GM18951 (cell line): Measurements from ENCODE around the gene PPP4C.
A peak's percentile ranks its signal among the peaks of the same experiment; 100 is the strongest.

Experiments used
- POLR2A ChIP-seq: IDR thresholded peaks from 4 replicates; pipeline ENCODE4 v1.6.1; 2011; ENCODE audit warnings: mild to moderate bottlenecking; ENCODE audit not compliant: insufficient read length, insufficient read depth; ENCODE audit errors: extremely low read depth
- in situ Hi-C: fragments of 300-500 bp; cut with MboI; formaldehyde crosslinking; loops from one replicate; pipeline ENCODE4 v1.12.0; 2022; ENCODE audit warnings: low sequenced_read_pairs, mixed read lengths, inconsistent platforms; ENCODE audit not compliant: unreplicated experiment

PPP4C gene

DNA sequence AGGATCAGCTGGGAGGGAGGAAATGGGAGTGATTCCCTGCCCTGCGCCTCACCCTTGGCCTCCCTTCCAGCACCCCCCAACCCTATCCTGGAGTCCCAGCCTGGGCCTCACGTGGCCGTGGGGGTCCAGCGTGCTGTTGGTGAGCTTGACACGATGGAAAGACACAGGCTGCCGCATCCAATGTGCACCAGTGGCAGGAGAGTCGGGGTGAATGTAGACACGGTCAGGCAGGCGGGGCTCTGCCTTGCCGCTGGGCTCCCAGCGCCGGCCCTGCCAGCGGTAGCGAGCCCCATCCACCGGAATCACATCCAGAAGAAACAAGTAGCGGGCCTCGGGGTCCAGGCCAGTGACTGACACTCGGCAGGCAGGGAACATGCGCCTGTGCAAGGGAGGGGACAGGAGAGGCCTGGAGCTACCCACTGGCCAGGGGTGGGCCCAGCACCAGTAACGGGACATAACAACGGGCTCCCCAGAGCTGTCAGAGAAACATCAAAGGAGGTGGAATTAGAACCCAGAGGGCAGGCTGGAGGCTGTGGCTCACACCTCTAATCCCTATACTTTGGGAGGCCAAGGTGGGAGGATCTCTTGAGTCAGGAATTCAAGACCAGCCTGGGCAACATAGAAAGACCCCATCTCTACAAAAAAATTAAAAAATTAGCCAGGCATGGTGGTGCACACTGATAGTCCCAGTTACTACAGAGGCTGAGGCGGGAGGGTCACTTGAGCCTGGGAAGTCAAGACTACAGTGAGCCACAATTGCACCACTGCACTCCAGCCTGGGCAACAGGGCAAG is 13.2 kb downstream of the PPP4C start:
- no peak for TF ChIP-seq POLR2A
- in situ Hi-C loops, result no loop called here

DNA sequence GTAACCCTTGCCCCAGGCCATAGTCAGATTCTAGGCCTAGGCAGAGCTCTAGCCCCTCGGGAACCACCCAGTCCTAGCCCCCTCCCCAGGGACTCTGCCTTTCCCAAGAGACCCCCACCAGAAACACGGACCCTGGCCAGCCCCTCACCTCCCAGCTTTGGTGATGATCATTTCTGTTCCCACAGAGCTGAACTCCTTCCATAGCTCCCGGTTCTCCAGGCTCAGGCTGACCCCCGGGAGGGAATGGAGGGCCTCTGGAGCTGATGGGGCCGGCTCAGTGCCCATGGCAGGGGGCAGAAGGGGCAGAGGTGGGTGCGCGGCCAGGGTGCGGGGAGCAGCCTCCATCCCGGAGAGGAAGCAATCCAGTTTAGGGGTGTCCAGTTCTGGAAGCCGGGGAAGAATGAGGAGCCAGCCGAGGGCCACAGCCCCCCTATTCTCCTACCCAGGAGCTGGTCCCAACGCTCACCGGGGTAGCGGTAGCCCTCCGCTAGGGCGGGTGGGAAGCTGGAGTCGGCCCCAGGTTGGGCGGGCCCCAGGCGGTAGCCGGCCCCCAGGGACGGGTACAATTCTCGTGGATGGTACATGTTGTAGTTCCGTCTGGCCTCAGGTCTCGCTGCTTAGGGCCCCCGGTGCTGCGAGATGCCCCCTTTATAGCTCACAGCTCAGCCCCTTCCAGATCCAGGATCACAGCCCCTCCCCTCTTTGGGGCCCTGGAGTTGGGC is 15.0 kb downstream of the PPP4C start:
- in situ Hi-C loops, result no loop called here

DNA sequence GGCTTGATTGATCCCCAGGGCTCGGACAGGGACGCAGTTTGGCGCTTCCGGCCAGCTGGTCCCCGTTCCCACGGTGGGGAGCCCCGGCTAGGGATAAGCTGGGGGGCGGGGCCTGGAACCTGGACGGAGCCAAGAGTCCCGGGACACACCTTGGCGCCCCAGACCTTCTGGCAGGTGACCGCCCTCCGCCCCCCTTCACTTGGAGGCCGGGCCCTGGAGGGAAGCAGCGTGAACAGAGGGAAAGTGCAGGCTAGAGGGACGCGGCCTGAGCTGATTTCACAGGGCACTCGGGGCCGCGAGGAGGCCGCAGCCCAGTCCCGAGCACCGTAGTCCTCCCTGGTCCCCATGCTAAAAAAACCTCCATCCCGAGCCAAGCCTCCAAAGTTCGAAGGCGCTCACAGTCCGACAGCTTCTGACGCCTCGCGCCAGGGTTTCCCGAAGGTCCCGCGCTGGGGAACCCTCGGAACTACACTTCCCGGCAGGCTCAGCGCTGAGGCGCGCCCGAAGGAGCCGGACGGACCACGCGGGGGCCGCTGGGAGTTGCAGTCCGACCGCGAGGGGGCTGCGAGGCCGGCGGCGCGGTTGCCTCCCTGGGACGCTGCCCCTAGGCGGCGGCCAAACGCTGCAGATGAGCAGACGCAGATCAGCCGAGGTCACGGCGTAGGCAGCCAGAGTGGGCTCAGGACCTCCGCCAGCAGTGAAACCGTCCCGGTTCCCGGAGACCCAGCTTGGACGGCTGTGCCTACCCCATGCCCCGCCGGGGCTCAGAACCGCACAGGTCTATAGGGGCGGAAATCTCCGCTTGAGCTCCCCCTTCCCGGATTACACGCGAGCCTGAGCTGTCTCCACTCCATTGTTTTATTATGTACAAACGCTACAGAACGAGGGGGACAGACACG is 15.9 kb downstream of the PPP4C start, which contains the start of gene TBX6:
TSS of gene TBX6 (minus strand) at position 451 of the 899 bp plus-strand sequence. CDS start 731 bp downstream, outside the sequence.
- in situ Hi-C loops, result no loop called here

More for the DNA sequence above, 15.0 kb downstream of the PPP4C start:
- TF ChIP-seq POLR2A, result no peak

DNA sequence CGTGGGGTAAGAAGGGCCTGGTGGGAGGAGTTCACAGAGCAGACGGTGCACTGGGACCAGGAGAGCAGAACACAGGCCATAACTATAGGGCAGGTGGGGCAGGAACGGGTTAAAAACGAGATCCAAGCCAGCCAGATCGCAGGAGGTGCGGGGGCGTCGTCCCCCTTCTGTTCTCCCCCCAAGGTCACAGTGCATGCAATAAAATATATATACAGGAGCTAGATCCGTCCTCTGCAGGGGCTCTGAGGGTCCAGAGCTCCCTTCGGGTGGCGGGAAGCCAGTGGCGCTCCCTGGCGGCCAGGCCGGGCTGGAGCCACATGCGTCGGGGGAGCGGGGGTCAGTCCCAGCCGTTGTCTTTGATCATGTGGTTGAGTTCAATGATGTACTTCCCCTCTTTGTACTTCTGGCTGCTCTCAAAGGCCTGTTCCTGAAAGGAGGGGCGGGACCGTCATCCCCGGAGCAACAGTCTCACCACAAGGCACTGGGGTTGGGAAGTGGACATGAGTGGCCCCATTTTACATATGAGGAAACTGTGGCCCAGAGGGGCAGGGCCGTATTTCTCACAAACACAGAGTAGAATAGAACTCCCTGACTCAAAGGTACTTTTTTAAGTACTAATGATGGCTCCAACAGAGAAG is 16.7 kb downstream of the PPP4C start:
- no peak for TF ChIP-seq POLR2A
- in situ Hi-C loops, result no loop called here

More for the DNA sequence above, 15.9 kb downstream of the PPP4C start, which contains the start of gene TBX6:
- peak; percentile 66 for TF ChIP-seq POLR2A

DNA sequence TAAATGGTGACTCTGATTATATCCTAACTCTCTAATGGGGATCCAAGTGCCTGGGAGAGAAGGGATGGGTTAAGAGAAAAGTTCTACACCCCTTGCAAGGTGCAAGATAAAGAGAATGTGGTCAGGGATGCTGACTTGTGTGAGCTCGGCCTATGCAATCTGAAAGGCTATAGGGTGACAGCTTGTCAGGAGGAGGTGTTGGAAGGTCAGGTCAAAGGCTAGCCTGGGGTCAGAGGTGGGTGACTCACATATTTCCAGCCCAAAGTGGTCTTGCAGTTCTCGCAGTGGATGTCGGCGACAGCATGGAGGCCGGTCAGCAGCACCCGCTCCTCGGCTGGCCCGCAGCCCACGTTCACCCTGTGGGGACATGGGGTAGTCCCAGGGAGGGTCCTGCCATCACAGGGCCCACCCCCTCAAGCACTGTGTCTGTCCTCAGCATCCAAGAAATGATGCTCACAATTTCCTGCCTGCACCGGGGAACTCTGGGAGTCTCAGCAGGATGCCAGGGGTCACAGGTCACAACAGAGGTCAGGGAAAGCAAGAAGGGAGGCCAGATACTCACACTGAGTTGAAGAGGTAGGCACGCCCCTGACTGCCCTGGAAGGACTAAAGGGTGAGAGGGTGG is 18.9 kb downstream of the PPP4C start:
- no peak for TF ChIP-seq POLR2A
- in situ Hi-C loops, result no loop called here

DNA sequence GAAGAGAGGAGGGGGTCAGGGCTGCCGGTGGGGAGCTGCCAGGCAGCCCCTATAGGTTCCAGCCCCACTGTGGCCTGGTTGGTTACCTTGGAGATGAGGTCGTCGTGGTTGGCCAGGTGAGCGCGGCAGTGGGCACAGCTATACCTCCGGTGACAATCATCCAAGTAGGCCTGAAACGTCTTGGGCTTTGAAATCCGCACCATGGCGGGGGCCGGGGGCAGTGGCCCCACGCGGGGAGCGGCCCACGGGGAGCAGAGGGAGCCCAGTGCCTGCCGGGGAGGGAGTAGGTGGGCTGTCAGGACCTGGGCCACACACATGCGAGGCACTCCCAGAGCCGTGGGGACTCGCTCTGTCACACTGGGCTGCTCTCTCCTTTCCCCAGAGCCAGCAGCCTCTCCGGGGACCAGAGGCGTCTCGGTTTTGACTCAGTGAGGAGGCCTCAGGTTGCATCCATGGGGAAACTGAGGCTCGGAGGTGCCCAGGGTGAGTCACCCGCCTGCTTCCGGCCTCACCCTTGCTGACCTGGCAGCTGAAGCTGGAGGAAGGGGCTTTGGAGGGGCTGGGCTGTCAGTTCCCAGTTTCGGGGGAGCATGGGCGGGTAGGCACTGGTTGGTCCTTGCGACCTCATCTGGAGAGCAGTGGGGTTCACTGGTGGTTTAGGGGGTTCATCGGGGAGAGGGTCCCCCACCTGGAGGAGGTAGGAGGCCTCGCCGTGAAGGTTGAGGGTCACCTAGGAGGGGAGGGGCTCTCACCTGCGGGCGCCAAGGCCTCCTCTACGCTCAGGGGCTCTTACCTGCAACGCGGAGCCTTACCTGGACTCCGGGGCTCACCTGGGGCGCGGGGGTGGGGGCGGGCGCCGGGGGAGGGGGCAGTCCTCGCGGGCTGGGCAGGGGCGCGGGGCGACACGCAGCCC is 19.6 kb downstream of the PPP4C start:
- in situ Hi-C loops, result no loop called here
- TF ChIP-seq POLR2A, result no peak

DNA sequence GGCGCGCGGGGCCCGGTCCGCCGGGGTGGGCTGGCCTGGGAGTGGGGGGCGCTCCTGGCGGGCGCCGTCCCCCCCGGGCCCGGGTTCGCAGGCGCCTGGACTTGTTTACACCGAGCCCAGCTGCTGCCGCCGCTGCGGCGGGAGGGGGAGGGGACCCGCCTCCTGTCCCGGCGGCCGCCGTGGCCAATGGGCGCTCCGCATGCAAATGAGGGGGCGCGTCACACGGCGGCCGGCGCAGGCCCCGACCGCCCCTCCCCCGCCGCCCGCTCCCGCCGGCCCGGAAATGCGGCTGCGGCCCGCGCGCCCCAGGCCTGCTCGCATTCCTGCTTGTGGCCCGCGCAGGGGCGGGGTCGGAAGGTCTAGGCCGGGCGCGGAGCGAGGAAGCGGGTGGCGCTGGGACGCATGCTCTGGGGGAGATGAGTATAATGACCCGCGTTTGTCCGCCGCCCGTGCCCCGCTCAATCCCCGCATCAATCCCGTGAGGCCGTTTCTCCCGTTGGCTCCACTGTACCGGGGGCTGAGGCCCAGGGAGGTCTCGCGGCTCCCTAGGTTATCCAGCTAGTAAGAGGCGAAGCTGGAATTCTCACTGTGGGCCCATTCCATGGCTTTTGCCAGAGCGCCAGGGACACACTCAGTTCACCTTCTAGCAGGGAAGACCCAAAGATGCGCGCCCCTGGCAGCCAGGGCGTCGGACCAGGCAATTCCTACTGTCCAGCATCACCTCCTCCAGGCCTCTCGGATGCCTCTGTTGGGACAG is 20.5 kb downstream of the PPP4C start, which contains the start of gene YPEL3:
TSS of gene YPEL3 (minus strand) at position 109 of the 757 bp plus-strand sequence. CDS start 731 bp downstream, outside the sequence.
- peak; percentile 75 for TF ChIP-seq POLR2A
- in situ Hi-C loops, result no loop called here

DNA sequence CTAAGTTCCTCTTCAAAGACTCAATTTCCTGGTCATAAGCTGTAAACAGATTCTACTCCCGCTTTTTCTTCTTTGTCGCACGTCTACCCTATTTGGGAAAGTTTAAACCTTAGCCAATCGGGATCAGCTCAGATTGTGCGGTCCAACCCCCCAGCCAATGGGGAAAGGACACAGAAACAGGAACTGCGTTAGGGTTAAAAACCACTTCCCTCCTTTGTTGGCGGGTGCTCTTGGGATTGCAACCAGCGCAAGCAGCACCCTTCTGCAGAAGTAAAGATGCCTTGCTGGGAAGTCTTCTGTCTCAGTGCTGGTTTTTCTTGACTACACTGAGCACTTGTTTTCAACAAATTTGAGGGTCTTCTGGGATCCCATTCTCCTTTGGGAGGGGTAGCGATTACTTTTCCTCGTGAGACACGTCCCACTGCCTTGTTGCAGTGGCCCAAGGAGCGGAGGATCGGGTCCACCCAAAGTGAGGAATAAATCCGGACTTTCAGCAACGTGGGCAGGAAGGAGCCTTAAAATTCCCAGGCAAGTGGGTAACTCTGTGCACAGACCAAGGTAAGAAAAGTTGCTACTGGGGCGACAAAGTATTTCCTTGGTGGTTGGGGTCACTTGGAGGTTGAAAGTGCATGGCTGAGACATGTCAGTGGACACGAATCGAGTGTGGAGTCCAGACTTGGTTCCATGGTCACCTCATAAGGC is 21.2 kb downstream of the PPP4C start:
- in situ Hi-C loops, result no loop called here

DNA sequence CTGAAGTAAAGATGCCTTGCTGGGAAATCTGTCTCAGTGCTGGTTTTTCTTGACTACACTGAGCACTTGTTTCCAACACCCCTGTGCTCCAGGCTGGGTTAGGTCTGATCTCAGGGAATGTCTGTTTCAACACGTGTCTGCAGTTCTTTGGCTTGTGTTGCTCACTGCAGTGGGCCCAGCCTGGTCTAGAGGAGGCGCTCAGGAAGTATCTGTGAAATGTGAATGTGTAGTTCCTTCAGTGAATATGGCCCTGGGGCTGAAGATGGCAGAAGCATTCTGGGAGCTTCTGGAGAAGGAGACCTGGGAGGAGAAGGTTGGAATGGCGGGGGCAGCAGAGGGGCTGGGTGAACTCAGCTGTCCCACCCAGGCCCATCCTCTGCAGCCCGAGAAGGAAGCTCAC is 28.3 kb downstream of the PPP4C start:
- in situ Hi-C loops, result loop anchor here (25.0 kb wide), 1 partner anchor 642 kb away; the partner anchor contains the start of genes BOLA2, SLX1B and SULT1A4
- TF ChIP-seq POLR2A, result no peak

More for the DNA sequence above, 21.2 kb downstream of the PPP4C start:
- no peak for TF ChIP-seq POLR2A

DNA sequence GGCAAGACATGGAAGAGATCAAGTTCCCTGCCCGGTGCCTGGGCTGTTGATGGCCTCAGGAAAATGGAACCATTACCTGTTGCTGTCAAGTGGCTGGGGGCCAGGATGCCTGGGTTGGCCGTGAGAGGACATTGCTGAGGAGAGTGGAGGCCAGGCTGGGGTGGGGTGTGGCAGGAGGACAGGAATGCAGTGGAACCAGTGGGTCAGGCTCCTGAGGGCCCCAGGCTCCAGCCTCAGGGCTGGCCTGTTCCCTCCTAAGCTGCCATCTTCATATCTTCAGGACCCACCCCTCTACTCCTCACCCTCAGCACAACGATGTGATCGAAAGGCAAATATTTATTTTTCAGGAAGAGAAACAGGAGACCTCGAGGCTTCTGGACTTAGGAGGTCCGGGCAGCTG is 28.7 kb downstream of the PPP4C start:
- in situ Hi-C loops, result loop anchor here (25.0 kb wide), 1 partner anchor 642 kb away; the partner anchor contains the start of genes BOLA2, SLX1B and SULT1A4
- no peak for TF ChIP-seq POLR2A
